ENCODE data around the gene PRKN. TPM values are rescaled to one million over a fixed set of nuclear protein-coding genes. Genes with fewer than 3 reads are reported as not detected.

Gene PRKN
- total and polyA plus RNA-seq, 2 experiments from 2014 or later, result 2.3 to 3.9 TPM

- no peaks in the 10 kb centered on the region for H3K36me3 ChIP-seq (replicated peaks; ENCODE audit: insufficient read depth, low read depth)
- WGBS (ENCODE audit: low lambda C conversion rate, missing lambda C conversion rate), result 68% methylated on average over 5 of the region's 5 CpGs
- no peaks in the 10 kb centered on the region for H3K4me1 ChIP-seq (ENCODE audit: insufficient read depth)
- no peaks in the 10 kb centered on the region for H3K9me2 ChIP-seq (replicated peaks; ENCODE audit: insufficient read depth)
- TF ChIP-seq EZH2 (IDR thresholded peaks at IDR 0.05; ENCODE audit: borderline replicate concordance) (no peak), CTCF (IDR thresholded peaks at IDR 0.05; ENCODE audit: poor library complexity) (no peak), EZH2phosphoT487 (IDR thresholded peaks at IDR 0.05; ENCODE audit: low read depth, severe bottlenecking, unreplicated experiment) (no peak)
- no peak overlapping the region for H2AFZ ChIP-seq
- H3K27ac ChIP-seq, result no peak overlapping the region
- H4K20me1 ChIP-seq (ENCODE audit: insufficient read depth, poor library complexity, severe bottlenecking), result no peaks in the 10 kb centered on the region
- no peak overlapping the region for H3K4me2 ChIP-seq
- H3K79me2 ChIP-seq, result no peaks in the 10 kb centered on the region
- no peak for DNase-seq (ENCODE audit: low spot score)
- no peaks in the 10 kb centered on the region for H3K27me3 ChIP-seq
- no peaks in the 10 kb centered on the region for H3K9me3 ChIP-seq (ENCODE audit: low read depth)
- H3K4me3 ChIP-seq, result no peak overlapping the region
These were observed 972.5 kb downstream of the PRKN start for GRCh38 chr6:161755080-161755479.

GRCh38 chr6:161750686-161751085, 976.9 kb downstream of the PRKN start:
- Histone ChIP-seq H3K9me3 (ENCODE audit: low read depth) (no peaks in the 10 kb centered on the region), H3K4me2 (no peak overlapping the region), H3K4me1 (ENCODE audit: insufficient read depth) (no peaks in the 10 kb centered on the region), H4K20me1 (ENCODE audit: insufficient read depth, poor library complexity, severe bottlenecking) (no peaks in the 10 kb centered on the region), H3K27me3 (no peaks in the 10 kb centered on the region), H3K27ac (no peak overlapping the region), H3K9me2 (replicated peaks; ENCODE audit: insufficient read depth) (no peaks in the 10 kb centered on the region), H3K36me3 (replicated peaks; ENCODE audit: insufficient read depth, low read depth) (no peaks in the 10 kb centered on the region), H3K4me3 (no peak overlapping the region), H2AFZ (no peak overlapping the region), H3K79me2 (no peaks in the 10 kb centered on the region)
- WGBS (ENCODE audit: low lambda C conversion rate, missing lambda C conversion rate), result 84% methylated on average over 3 of the region's 3 CpGs
- no peak for TF ChIP-seq CTCF (IDR thresholded peaks at IDR 0.05; ENCODE audit: poor library complexity)
- TF ChIP-seq EZH2 (IDR thresholded peaks at IDR 0.05; ENCODE audit: borderline replicate concordance), result no peak
- no peak for TF ChIP-seq EZH2phosphoT487 (IDR thresholded peaks at IDR 0.05; ENCODE audit: low read depth, severe bottlenecking, unreplicated experiment)
- no peak for DNase-seq (ENCODE audit: low spot score)

GRCh38 chr6:161749576-161749975, 978.0 kb downstream of the PRKN start:
- Histone ChIP-seq H3K27me3 (no peaks in the 10 kb centered on the region), H4K20me1 (ENCODE audit: insufficient read depth, poor library complexity, severe bottlenecking) (no peaks in the 10 kb centered on the region), H3K4me1 (ENCODE audit: insufficient read depth) (no peaks in the 10 kb centered on the region), H2AFZ (no peak overlapping the region), H3K27ac (no peak overlapping the region), H3K4me3 (no peak overlapping the region), H3K36me3 (replicated peaks; ENCODE audit: insufficient read depth, low read depth) (no peaks in the 10 kb centered on the region), H3K4me2 (no peak overlapping the region), H3K79me2 (no peaks in the 10 kb centered on the region), H3K9me3 (ENCODE audit: low read depth) (no peaks in the 10 kb centered on the region), H3K9me2 (replicated peaks; ENCODE audit: insufficient read depth) (no peaks in the 10 kb centered on the region)
- no peak for DNase-seq (ENCODE audit: low spot score)
- no peak for TF ChIP-seq EZH2 (IDR thresholded peaks at IDR 0.05; ENCODE audit: borderline replicate concordance)
- TF ChIP-seq CTCF (IDR thresholded peaks at IDR 0.05; ENCODE audit: poor library complexity), result no peak
- TF ChIP-seq EZH2phosphoT487 (IDR thresholded peaks at IDR 0.05; ENCODE audit: low read depth, severe bottlenecking, unreplicated experiment), result no peak
- 44% methylated on average over 4 of the region's 4 CpGs for WGBS (ENCODE audit: low lambda C conversion rate, missing lambda C conversion rate)
